ENCODE measurements around the gene NCOR2.

NCOR2 gene

GRCh38 chr12:124566997-124567672, at the start of gene NCOR2:
TSS of gene NCOR2 (minus strand) at chr12:124567612. CDS start at chr12:124495251, 72,361 bp downstream.
- H3K9ac ChIP-seq (ENCODE audit: low read length) = peak within 1 kb of the TSS; percentile 71
- H3K4me3 ChIP-seq (ENCODE audit: low read depth in 1 of 2, low read length in 2 of 2) = peak within 1 kb of the TSS; percentile 77 to 95
- H3K4me1 ChIP-seq (ENCODE audit: insufficient read depth, low read length) = peaks cover 49% of the 10 kb centered on the region
- peak within 1 kb of the TSS; percentile 99 for H3K27ac ChIP-seq (ENCODE audit: low read depth, low read length)
- H3K27me3 ChIP-seq (ENCODE audit: control insufficient read depth in 1 of 2, insufficient read depth in 2 of 2, low read length in 2 of 2) = no peaks in the 10 kb centered on the region
- no peaks in the 10 kb centered on the region for H3K9me3 ChIP-seq (ENCODE audit: low read length)
- no peaks in the 10 kb centered on the region for H3K36me3 ChIP-seq (ENCODE audit: insufficient read depth, low read length)

- Histone ChIP-seq H3K4me3 (ENCODE audit: low read depth in 1 of 2, low read length in 2 of 2) (no peak overlapping the region), H3K9ac (ENCODE audit: low read length) (no peak overlapping the region), H3K9me3 (ENCODE audit: low read length) (no peaks in the 10 kb centered on the region), H3K36me3 (ENCODE audit: insufficient read depth, low read length) (no peaks in the 10 kb centered on the region), H3K4me1 (ENCODE audit: insufficient read depth, low read length) (peaks cover 16% of the 10 kb centered on the region), H3K27me3 (ENCODE audit: control insufficient read depth in 1 of 2, insufficient read depth in 2 of 2, low read length in 2 of 2) (no peaks in the 10 kb centered on the region), H3K27ac (ENCODE audit: low read depth, low read length) (no peak overlapping the region)
Observed at GRCh38 chr12:124616394-124617221, 49.2 kb upstream of the NCOR2 start.

GRCh38 chr12:124614512-124615292, 47.3 kb upstream of the NCOR2 start:
- Histone ChIP-seq H3K9ac (ENCODE audit: low read length) (no peak overlapping the region), H3K4me1 (ENCODE audit: insufficient read depth, low read length) (peaks cover 2% of the 10 kb centered on the region), H3K4me3 (ENCODE audit: low read depth in 1 of 2, low read length in 2 of 2) (no peak overlapping the region), H3K27me3 (ENCODE audit: control insufficient read depth in 1 of 2, insufficient read depth in 2 of 2, low read length in 2 of 2) (no peaks in the 10 kb centered on the region), H3K9me3 (ENCODE audit: low read length) (no peaks in the 10 kb centered on the region), H3K27ac (ENCODE audit: low read depth, low read length) (no peak overlapping the region), H3K36me3 (ENCODE audit: insufficient read depth, low read length) (no peaks in the 10 kb centered on the region)

GRCh38 chr12:124613151-124613585, 45.8 kb upstream of the NCOR2 start:
- no peaks in the 10 kb centered on the region for H3K27me3 ChIP-seq (ENCODE audit: control insufficient read depth in 1 of 2, insufficient read depth in 2 of 2, low read length in 2 of 2)
- peaks cover 14% of the 10 kb centered on the region for H3K4me1 ChIP-seq (ENCODE audit: insufficient read depth, low read length)
- no peak overlapping the region for H3K9ac ChIP-seq (ENCODE audit: low read length)
- H3K9me3 ChIP-seq (ENCODE audit: low read length) = no peaks in the 10 kb centered on the region
- H3K36me3 ChIP-seq (ENCODE audit: insufficient read depth, low read length) = no peaks in the 10 kb centered on the region
- H3K27ac ChIP-seq (ENCODE audit: low read depth, low read length) = peak overlapping the region; percentile 17
- H3K4me3 ChIP-seq (ENCODE audit: low read depth in 1 of 2, low read length in 2 of 2) = no peak overlapping the region

- H3K9me3 ChIP-seq (ENCODE audit: low read length) = no peaks in the 10 kb centered on the region
- H3K4me3 ChIP-seq (ENCODE audit: low read depth in 1 of 2, low read length in 2 of 2) = no peak overlapping the region
- H3K9ac ChIP-seq (ENCODE audit: low read length) = no peak overlapping the region
- H3K36me3 ChIP-seq (ENCODE audit: insufficient read depth, low read length) = no peaks in the 10 kb centered on the region
- H3K4me1 ChIP-seq (ENCODE audit: insufficient read depth, low read length) = peaks cover 14% of the 10 kb centered on the region
- no peak overlapping the region for H3K27ac ChIP-seq (ENCODE audit: low read depth, low read length)
- H3K27me3 ChIP-seq (ENCODE audit: control insufficient read depth in 1 of 2, insufficient read depth in 2 of 2, low read length in 2 of 2) = no peaks in the 10 kb centered on the region
Observed at GRCh38 chr12:124612410-124612680, 44.9 kb upstream of the NCOR2 start.

- H3K27ac ChIP-seq (ENCODE audit: low read depth, low read length) = no peak overlapping the region
- no peak overlapping the region for H3K9ac ChIP-seq (ENCODE audit: low read length)
- H3K4me3 ChIP-seq (ENCODE audit: low read depth in 1 of 2, low read length in 2 of 2) = no peak overlapping the region
- no peaks in the 10 kb centered on the region for H3K27me3 ChIP-seq (ENCODE audit: control insufficient read depth in 1 of 2, insufficient read depth in 2 of 2, low read length in 2 of 2)
- H3K36me3 ChIP-seq (ENCODE audit: insufficient read depth, low read length) = no peaks in the 10 kb centered on the region
- no peaks in the 10 kb centered on the region for H3K9me3 ChIP-seq (ENCODE audit: low read length)
- peaks cover 14% of the 10 kb centered on the region for H3K4me1 ChIP-seq (ENCODE audit: insufficient read depth, low read length)
Observed at GRCh38 chr12:124611559-124612409, 44.4 kb upstream of the NCOR2 start.

GRCh38 chr12:124610629-124611558, 43.5 kb upstream of the NCOR2 start:
- no peaks in the 10 kb centered on the region for H3K36me3 ChIP-seq (ENCODE audit: insufficient read depth, low read length)
- no peaks in the 10 kb centered on the region for H3K27me3 ChIP-seq (ENCODE audit: control insufficient read depth in 1 of 2, insufficient read depth in 2 of 2, low read length in 2 of 2)
- no peaks in the 10 kb centered on the region for H3K9me3 ChIP-seq (ENCODE audit: low read length)
- no peak overlapping the region for H3K27ac ChIP-seq (ENCODE audit: low read depth, low read length)
- H3K9ac ChIP-seq (ENCODE audit: low read length) = no peak overlapping the region
- H3K4me1 ChIP-seq (ENCODE audit: insufficient read depth, low read length) = peaks cover 14% of the 10 kb centered on the region
- no peak overlapping the region for H3K4me3 ChIP-seq (ENCODE audit: low read depth in 1 of 2, low read length in 2 of 2)

GRCh38 chr12:124610021-124610612, 42.7 kb upstream of the NCOR2 start:
- H3K4me1 ChIP-seq (ENCODE audit: insufficient read depth, low read length) = peaks cover 15% of the 10 kb centered on the region
- no peak overlapping the region for H3K9ac ChIP-seq (ENCODE audit: low read length)
- H3K36me3 ChIP-seq (ENCODE audit: insufficient read depth, low read length) = no peaks in the 10 kb centered on the region
- no peaks in the 10 kb centered on the region for H3K27me3 ChIP-seq (ENCODE audit: control insufficient read depth in 1 of 2, insufficient read depth in 2 of 2, low read length in 2 of 2)
- no peak overlapping the region for H3K27ac ChIP-seq (ENCODE audit: low read depth, low read length)
- H3K9me3 ChIP-seq (ENCODE audit: low read length) = no peaks in the 10 kb centered on the region
- no peak overlapping the region for H3K4me3 ChIP-seq (ENCODE audit: low read depth in 1 of 2, low read length in 2 of 2)

- Histone ChIP-seq H3K9ac (ENCODE audit: low read length) (no peak overlapping the region), H3K4me3 (ENCODE audit: low read depth in 1 of 2, low read length in 2 of 2) (peak overlapping the region in 1 of 2 donors; percentile 12), H3K27me3 (ENCODE audit: control insufficient read depth in 1 of 2, insufficient read depth in 2 of 2, low read length in 2 of 2) (no peaks in the 10 kb centered on the region), H3K4me1 (ENCODE audit: insufficient read depth, low read length) (peaks cover 21% of the 10 kb centered on the region), H3K27ac (ENCODE audit: low read depth, low read length) (peak overlapping the region; percentile 31), H3K36me3 (ENCODE audit: insufficient read depth, low read length) (no peaks in the 10 kb centered on the region), H3K9me3 (ENCODE audit: low read length) (no peaks in the 10 kb centered on the region)
Observed at GRCh38 chr12:124609041-124609989, 41.9 kb upstream of the NCOR2 start.

All from muscle layer of colon (tissue), 2 donors.